NT2/D1 (cell line): ENCODE results near the gene OR2T10.
"Not testable (repeated sequence)": the region's sequence is repeated elsewhere in the genome, so short reads cannot be mapped to it uniquely, and the experiment has no call there.

Source experiments
- DNase-seq: peaks from one replicate; pipeline ENCODE4 v3.0.0-alpha.2; 2011; ENCODE audit warnings: low read depth, low spot score
- H3K27me3 ChIP-seq: 2 replicates; pipeline ENCODE4 v1.6.0; 2011; ENCODE audit warnings: mild to moderate bottlenecking; ENCODE audit not compliant: insufficient read length, insufficient read depth
- H3K36me3 ChIP-seq: 2 replicates; pipeline ENCODE4 v1.6.1; 2011; ENCODE audit warnings: mild to moderate bottlenecking, low read length, mixed read lengths; ENCODE audit not compliant: insufficient read depth, insufficient read length
- H3K4me1 ChIP-seq: 2 replicates; pipeline ENCODE4 v1.5.1; 2011; ENCODE audit not compliant: insufficient read depth, insufficient read length
- H3K4me3 ChIP-seq: 2 replicates; pipeline ENCODE4 v1.5.1; 2011; ENCODE audit warnings: low read depth; ENCODE audit not compliant: insufficient read length
- H3K9ac ChIP-seq: 2 replicates; pipeline ENCODE4 v1.6.0; 2011; ENCODE audit warnings: low read depth; ENCODE audit not compliant: insufficient read length
- H3K9me3 ChIP-seq: 2 replicates; pipeline ENCODE4 v1.5.1; 2011; ENCODE audit warnings: mild to moderate bottlenecking, low read length; ENCODE audit not compliant: insufficient read depth
- SUZ12 ChIP-seq: IDR thresholded peaks from 2 replicates; pipeline ENCODE4 v1.6.1; 2011; ENCODE audit not compliant: insufficient read length, insufficient read depth; ENCODE audit errors: extremely low read depth
- YY1 ChIP-seq: IDR thresholded peaks from 2 replicates; pipeline ENCODE4 v1.6.1; 2011; ENCODE audit not compliant: insufficient read length, insufficient read depth
- ZNF274 ChIP-seq: IDR thresholded peaks from 2 replicates; pipeline ENCODE4 v1.6.1; 2011; ENCODE audit warnings: mild to moderate bottlenecking, low read depth, low read length

OR2T10 gene, protein sequence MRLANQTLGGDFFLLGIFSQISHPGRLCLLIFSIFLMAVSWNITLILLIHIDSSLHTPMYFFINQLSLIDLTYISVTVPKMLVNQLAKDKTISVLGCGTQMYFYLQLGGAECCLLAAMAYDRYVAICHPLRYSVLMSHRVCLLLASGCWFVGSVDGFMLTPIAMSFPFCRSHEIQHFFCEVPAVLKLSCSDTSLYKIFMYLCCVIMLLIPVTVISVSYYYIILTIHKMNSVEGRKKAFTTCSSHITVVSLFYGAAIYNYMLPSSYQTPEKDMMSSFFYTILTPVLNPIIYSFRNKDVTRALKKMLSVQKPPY

DNA sequence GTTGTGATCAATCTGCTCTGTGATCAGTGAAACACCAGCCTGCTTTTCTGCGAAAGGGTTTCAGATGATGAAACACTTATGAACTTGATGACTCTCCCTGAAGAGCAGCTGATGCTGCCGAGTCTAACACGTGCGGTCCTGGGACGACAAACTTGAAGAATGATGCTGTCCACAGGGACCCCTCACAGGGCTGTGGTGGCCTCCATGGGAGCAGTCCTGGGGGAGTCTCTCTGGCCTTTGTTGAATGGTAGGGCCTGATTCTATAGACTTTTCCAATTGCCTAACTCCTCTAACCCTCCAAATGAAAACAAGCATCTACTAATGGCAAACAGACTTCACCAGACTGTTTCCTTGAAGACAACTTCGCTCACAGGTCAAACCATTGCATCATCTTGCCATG, at the start of gene OR2T10:
Gene OR2T10, minus strand, starts transcription at position 112 of the 400 bp plus-strand sequence. CDS start 3,932 bp downstream, outside the sequence.
- no peaks in the 10 kb centered on the region for H3K36me3 ChIP-seq
- DNase-seq = no peak
- H3K4me3 ChIP-seq = no peak within 1 kb of the TSS
- TF ChIP-seq ZNF274 = no peak
- TF ChIP-seq YY1 = no peak
- no peak for TF ChIP-seq SUZ12
- H3K9ac ChIP-seq = no peak within 1 kb of the TSS
- no peaks in the 10 kb centered on the region for H3K4me1 ChIP-seq
- H3K27me3 ChIP-seq = no peaks in the 10 kb centered on the region
- H3K9me3 ChIP-seq = no peaks in the 10 kb centered on the region

DNA sequence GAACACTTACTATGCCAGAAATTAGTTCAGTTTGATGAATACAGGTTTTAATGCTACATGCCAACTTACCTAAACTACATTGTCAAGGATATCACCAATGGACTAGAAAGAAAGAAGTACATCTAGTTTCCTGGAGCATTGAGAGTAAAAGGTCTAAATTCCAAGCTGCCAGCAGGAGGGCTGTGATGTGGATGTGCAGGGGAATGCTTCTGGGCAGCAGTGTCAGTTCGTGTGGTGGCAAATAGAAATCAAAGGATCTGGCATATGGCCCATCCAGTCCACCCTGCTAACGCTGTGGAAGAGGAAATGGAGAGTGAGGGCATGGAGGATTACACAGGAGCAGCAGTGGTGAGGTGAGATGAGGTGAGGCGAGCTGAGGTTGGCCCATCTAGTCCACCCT, 47.7 kb upstream of the OR2T10 start, which contains the start of gene OR2T35:
Gene OR2T35, minus strand, starts transcription at position 101 of the 400 bp plus-strand sequence. CDS start 6,020 bp downstream, outside the sequence.
- H3K9me3 ChIP-seq, H3K9ac ChIP-seq, H3K36me3 ChIP-seq, H3K4me3 ChIP-seq, DNase-seq, H3K27me3 ChIP-seq, H3K4me1 ChIP-seq: not testable (repeated sequence)

DNA sequence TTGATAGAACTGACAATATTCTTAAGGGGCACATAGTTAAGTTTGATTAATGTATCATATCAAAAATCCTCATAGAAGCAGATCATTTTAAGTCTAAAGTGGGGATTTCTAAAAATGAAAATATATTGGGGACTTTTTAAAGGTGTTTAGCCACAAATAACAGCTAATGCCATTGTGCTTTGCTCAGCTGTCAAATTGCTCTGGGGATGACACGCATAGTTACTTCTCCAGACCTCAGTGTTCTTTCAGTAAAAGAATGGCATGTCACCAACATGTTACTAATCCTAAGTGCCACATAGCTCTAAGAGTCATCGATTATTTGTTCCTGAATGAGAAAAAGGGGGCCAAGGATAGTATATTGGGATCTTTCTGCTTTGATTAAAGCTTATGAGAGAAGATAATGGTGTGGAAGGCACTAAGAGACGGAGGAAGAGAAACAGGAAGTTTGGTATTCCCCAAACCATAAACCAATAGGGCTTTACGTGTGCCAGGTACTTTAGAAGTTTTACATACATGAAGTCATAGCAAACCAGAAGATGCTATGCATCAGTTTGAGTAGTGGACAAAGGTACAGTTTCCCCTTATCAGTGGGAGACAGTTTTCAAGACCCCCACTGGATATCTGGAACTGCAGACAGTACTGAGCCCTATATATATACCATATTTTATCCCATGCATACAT, 45.6 kb upstream of the OR2T10 start:
- not testable (repeated sequence) for H3K27me3 ChIP-seq, H3K4me3 ChIP-seq, H3K4me1 ChIP-seq, DNase-seq, H3K9ac ChIP-seq, H3K9me3 ChIP-seq, H3K36me3 ChIP-seq

DNA sequence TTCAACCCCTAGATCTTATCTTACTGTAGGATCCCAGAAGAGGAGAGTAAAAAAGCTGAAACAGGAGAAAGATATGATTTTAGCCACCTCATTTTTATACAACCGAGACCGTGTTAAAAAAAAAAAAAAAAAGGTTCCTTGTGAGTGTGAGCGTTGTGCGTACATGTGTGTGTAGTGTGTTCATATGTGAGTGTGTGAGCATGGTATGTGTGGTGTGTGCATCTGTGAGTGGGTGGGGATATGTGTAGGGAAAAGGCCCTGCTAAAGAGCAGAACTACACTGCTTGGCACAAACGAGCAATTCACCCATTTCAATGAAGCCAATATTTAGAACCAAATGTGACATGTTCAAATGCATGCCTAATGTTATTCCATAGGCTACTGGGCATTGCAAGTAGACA, 44.1 kb upstream of the OR2T10 start:
- not testable (repeated sequence) for H3K4me1 ChIP-seq, H3K4me3 ChIP-seq, DNase-seq, H3K36me3 ChIP-seq, H3K27me3 ChIP-seq, H3K9me3 ChIP-seq, H3K9ac ChIP-seq

DNA sequence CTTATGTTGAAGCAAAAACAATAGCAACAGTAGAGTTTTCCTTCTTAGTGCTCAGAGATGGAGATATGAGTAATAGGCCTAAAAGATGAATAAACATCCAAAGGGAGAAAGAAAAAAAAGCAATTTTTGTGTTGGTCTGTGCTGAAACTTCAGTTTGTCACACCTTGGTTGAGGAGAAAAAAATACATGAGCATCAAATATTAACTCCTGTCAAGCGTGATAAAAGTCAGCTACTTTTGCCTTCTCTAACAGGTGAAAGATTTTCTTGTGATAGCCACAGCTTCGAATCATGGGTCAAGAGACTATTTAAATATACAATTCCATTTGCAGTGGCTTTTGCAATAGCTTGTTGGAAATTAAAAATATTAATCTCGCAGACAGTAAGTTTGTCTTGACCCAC, 43.4 kb upstream of the OR2T10 start:
- H3K9ac ChIP-seq, H3K27me3 ChIP-seq, H3K36me3 ChIP-seq, H3K4me1 ChIP-seq, DNase-seq, H3K9me3 ChIP-seq, H3K4me3 ChIP-seq: not testable (repeated sequence)

DNA sequence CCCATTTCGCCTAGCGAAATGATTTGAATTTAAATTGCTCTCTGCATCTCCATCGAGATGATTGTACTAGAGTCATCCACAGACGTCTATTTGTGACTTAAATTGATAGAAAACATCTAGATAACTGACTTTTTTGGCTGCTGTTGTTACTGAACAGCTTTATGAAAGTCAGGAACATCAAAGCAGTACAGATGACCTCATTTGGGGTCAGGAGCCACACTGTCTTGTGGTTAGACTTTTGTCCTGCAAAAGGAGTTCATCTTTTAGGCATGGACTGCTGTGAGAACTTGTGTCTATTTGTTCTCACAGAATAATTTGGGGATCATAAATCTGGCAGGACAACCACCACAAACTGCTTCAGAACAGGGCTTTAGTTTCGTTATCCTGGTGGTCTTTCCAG, 42.2 kb upstream of the OR2T10 start:
- H3K27me3 ChIP-seq, H3K36me3 ChIP-seq, H3K9ac ChIP-seq, DNase-seq, H3K4me1 ChIP-seq, H3K9me3 ChIP-seq, H3K4me3 ChIP-seq: not testable (repeated sequence)

DNA sequence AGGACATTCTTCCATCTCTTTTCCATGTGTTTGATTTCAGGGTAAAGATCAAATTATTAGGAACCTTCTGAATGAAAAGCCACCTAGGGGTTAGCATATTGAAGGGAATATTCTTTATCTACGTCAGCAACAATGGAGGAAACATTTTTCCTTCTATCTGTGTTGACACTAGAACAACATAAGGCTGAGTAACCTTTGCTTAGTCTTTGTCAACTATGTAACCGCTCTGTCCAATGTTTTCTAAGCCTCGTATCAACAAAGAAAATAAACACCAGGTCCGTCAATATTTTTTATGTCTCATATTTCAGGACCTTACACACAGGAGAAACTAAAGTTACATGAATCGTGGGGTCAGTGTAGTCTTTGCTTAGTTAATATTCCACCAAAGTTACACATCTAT, 39.1 kb upstream of the OR2T10 start:
- H3K4me1 ChIP-seq, H3K36me3 ChIP-seq, H3K9ac ChIP-seq: not testable (repeated sequence)

DNA sequence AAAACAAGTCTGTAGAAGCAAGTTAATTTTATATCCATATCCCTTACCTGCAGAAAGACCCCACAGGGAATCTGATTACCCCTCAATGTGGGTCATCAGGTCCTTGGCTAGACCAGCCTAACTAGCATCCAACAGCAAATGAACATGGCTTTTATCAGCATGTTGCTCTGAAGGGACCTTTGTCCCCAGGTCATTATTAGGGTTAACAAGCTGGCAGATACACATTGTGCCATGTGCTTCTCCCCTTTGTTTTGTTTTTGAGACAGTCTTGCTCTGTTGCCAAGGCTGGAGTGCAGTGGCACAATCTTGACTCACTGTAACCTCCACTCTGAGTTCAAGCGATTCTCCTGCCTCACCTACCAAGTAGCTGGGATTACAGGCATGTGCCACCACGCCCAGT, 37.5 kb upstream of the OR2T10 start, which contains the start of gene OR2T11:
Gene OR2T11, minus strand, starts transcription at position 101 of the 400 bp plus-strand sequence. CDS start 7,963 bp downstream, outside the sequence.
- H3K4me3 ChIP-seq, H3K36me3 ChIP-seq, H3K4me1 ChIP-seq, H3K27me3 ChIP-seq, H3K9ac ChIP-seq, H3K9me3 ChIP-seq, DNase-seq: not testable (repeated sequence)

More for the DNA sequence above, 39.1 kb upstream of the OR2T10 start:
- H3K4me3 ChIP-seq, H3K9me3 ChIP-seq, DNase-seq, H3K27me3 ChIP-seq: not testable (repeated sequence)
